ENCODE measurements around the gene CD3E. TPM values are rescaled to one million over a fixed set of nuclear protein-coding genes. Genes with fewer than 3 reads are reported as not detected.

Gene CD3E
- total and polyA plus RNA-seq, 2 donors (not counting 3 experiments of a cell fraction or from before 2014, with no cell fraction given): not detected

- no peaks in the 10 kb centered on the region for H3K9me3 ChIP-seq (replicated peaks; ENCODE audit: control insufficient read depth, insufficient read depth, low read length)
- CTCF ChIA-PET: interaction anchor here (0.6 to 7.4 kb wide), 5 partner anchors 7 to 103 kb away, joined by 3 to 41 read pairs (median 5); no protein-coding TSS in a partner anchor
- no peak for DNase-seq (ENCODE audit: low read depth, low spot score)
- H3K9me1 ChIP-seq (replicated peaks; ENCODE audit: control insufficient read depth, extremely low read depth, insufficient read depth, low read length): no peaks in the 10 kb centered on the region
- TF ChIP-seq JUN (IDR thresholded peaks at IDR 0.05; ENCODE audit: borderline replicate concordance, insufficient read depth, insufficient read length, low read depth) (no peak), MAX (IDR thresholded peaks at IDR 0.05; ENCODE audit: insufficient read depth, insufficient read length) (no peak)
- dilution Hi-C loops (cut with MboI; ENCODE audit: extremely low pct_ligation_motif_present, low sequenced_read_pairs) (no loop called here), intact Hi-C loops (cut with micrococcal nuclease) (no loop called here)
- H3K4me2 ChIP-seq (ENCODE audit: insufficient read depth, low read length): no peak overlapping the region
- no peaks in the 10 kb centered on the region for H3K4me1 ChIP-seq (ENCODE audit: control insufficient read depth, extremely low read depth, insufficient read depth, low read length)
- no peak overlapping the region for H3K27ac ChIP-seq (ENCODE audit: insufficient read depth, low read depth, low read length)
- no peaks in the 10 kb centered on the region for H4K20me1 ChIP-seq (replicated peaks; ENCODE audit: control insufficient read depth, extremely low read depth, insufficient read depth, low read length)
- no peak overlapping the region for H2AFZ ChIP-seq (ENCODE audit: low read depth, low read length)
- POLR2A ChIA-PET: no interaction called here
- no peak for FAIRE-seq
- H3K27me3 ChIP-seq (ENCODE audit: control insufficient read depth in 2 of 2, insufficient read depth in 2 of 2, low read length in 2 of 2): peaks cover 10 to 19% of the 10 kb centered on the region in 2 experiments
- no TSS peak for BruUV-seq (replicated peaks)
- no peaks in the 10 kb centered on the region for H3K79me2 ChIP-seq (ENCODE audit: control insufficient read depth, insufficient read depth, low read length)
- H3K9ac ChIP-seq (replicated peaks; ENCODE audit: extremely low read depth, insufficient read depth, low read length): no peak overlapping the region
- no peaks in the 10 kb centered on the region for H3K36me3 ChIP-seq (ENCODE audit: control insufficient read depth in 2 of 2, extremely low read depth in 1 of 2, insufficient read depth in 2 of 2, low read length in 2 of 2)
- H3K4me3 ChIP-seq (replicated peaks in 1 of 3; ENCODE audit: insufficient read depth in 1 of 3, low read depth in 1 of 3, low read length in 3 of 3): no peak overlapping the region
These were observed 2.8 kb upstream of the CD3E start for GRCh38 chr11:118301600-118302195.

- H3K27ac ChIP-seq (ENCODE audit: insufficient read depth, low read depth, low read length): no peak overlapping the region
- H3K36me3 ChIP-seq (ENCODE audit: control insufficient read depth in 2 of 2, extremely low read depth in 1 of 2, insufficient read depth in 2 of 2, low read length in 2 of 2): no peaks in the 10 kb centered on the region
- DNase-seq (ENCODE audit: low read depth, low spot score) (no peak), FAIRE-seq (no peak)
- no peaks in the 10 kb centered on the region for H3K9me1 ChIP-seq (replicated peaks; ENCODE audit: control insufficient read depth, extremely low read depth, insufficient read depth, low read length)
- H3K27me3 ChIP-seq (ENCODE audit: control insufficient read depth in 2 of 2, insufficient read depth in 2 of 2, low read length in 2 of 2): peaks cover 10 to 19% of the 10 kb centered on the region in 2 experiments
- no TSS peak for BruUV-seq (replicated peaks)
- no peak overlapping the region for H3K4me3 ChIP-seq (replicated peaks in 1 of 3; ENCODE audit: insufficient read depth in 1 of 3, low read depth in 1 of 3, low read length in 3 of 3)
- no peak for TF ChIP-seq POLR2AphosphoS5 (IDR thresholded peaks at IDR 0.05; ENCODE audit: insufficient read depth, low read depth, low read length)
- no peak for TF ChIP-seq GATA2 (IDR thresholded peaks at IDR 0.05; ENCODE audit: insufficient read depth, insufficient read length, low read depth, low read length)
- TF ChIP-seq POLR2A (IDR thresholded peaks at IDR 0.05; ENCODE audit: low read depth, low read length): no peak
- no peak for TF ChIP-seq MYC (IDR thresholded peaks at IDR 0.05; ENCODE audit: low read depth, low read length)
- no peak for TF ChIP-seq EZH2 (IDR thresholded peaks at IDR 0.05; ENCODE audit: borderline replicate concordance, low read depth, low read length, severe bottlenecking)
- TF ChIP-seq MAX (IDR thresholded peaks at IDR 0.05; ENCODE audit: insufficient read depth, insufficient read length): no peak
- H2AFZ ChIP-seq (ENCODE audit: low read depth, low read length): no peak overlapping the region
- CTCF ChIA-PET: interaction anchor here (1.0 to 7.4 kb wide), 4 partner anchors 9 to 133 kb away, joined by 3 to 41 read pairs (median 3); no protein-coding TSS in a partner anchor
- H3K9me3 ChIP-seq (replicated peaks; ENCODE audit: control insufficient read depth, insufficient read depth, low read length): no peaks in the 10 kb centered on the region
- POLR2A ChIA-PET: no interaction called here
- no peaks in the 10 kb centered on the region for H3K79me2 ChIP-seq (ENCODE audit: control insufficient read depth, insufficient read depth, low read length)
- intact Hi-C loops (cut with micrococcal nuclease): no loop called here
- H3K4me1 ChIP-seq (ENCODE audit: control insufficient read depth, extremely low read depth, insufficient read depth, low read length): no peaks in the 10 kb centered on the region
- no peak overlapping the region for H3K4me2 ChIP-seq (ENCODE audit: insufficient read depth, low read length)
- dilution Hi-C loops (cut with MboI; ENCODE audit: extremely low pct_ligation_motif_present, low sequenced_read_pairs): no loop called here
- H3K9ac ChIP-seq (replicated peaks; ENCODE audit: extremely low read depth, insufficient read depth, low read length): no peak overlapping the region
- H4K20me1 ChIP-seq (replicated peaks; ENCODE audit: control insufficient read depth, extremely low read depth, insufficient read depth, low read length): no peaks in the 10 kb centered on the region
These were observed 333 bp upstream of the CD3E start for GRCh38 chr11:118304227-118304567.
